ENCODE measurements around the gene PHEX.

DNA sequence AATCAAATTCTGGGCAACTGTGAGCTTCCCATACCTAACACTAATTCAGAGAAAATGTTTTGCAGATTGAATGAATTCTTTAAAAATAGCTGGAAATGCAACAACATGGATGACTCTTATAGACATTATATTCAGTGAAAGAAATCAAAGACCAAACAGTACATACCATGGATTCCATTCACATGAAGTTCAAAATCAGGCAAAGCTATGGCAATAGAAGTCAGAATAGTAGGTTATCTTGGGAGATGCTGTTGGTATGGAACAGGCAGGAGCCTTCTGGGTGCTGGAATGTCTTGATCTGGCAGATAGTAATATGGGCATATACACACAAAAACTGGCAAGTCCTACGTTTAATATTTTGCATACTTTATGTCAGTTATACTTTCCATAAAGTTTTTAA, 215.0 kb downstream of the PHEX start:
- TF ChIP-seq, protein P1, sequence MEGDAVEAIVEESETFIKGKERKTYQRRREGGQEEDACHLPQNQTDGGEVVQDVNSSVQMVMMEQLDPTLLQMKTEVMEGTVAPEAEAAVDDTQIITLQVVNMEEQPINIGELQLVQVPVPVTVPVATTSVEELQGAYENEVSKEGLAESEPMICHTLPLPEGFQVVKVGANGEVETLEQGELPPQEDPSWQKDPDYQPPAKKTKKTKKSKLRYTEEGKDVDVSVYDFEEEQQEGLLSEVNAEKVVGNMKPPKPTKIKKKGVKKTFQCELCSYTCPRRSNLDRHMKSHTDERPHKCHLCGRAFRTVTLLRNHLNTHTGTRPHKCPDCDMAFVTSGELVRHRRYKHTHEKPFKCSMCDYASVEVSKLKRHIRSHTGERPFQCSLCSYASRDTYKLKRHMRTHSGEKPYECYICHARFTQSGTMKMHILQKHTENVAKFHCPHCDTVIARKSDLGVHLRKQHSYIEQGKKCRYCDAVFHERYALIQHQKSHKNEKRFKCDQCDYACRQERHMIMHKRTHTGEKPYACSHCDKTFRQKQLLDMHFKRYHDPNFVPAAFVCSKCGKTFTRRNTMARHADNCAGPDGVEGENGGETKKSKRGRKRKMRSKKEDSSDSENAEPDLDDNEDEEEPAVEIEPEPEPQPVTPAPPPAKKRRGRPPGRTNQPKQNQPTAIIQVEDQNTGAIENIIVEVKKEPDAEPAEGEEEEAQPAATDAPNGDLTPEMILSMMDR (IDR thresholded peaks at IDR 0.05; ENCODE audit: low read depth, low read length, poor library complexity, severe bottlenecking) = no peak
- TF ChIP-seq EZH2phosphoT487 (IDR thresholded peaks at IDR 0.05; ENCODE audit: borderline replicate concordance, low read length) = no peak
